Measurements from ENCODE around the gene ARHGAP28.
A peak's percentile ranks its signal among the peaks of the same experiment; 100 is the strongest.

The ARHGAP28 gene

GRCh38 chr18:6868033-6868432 lies 138.5 kb downstream of the ARHGAP28 start:
- no peak for DNase-seq (ENCODE audit: low read depth, low spot score)

- no peak for DNase-seq (ENCODE audit: low read depth, low spot score)
Measured at GRCh38 chr18:6871566-6871965, 142.1 kb downstream of the ARHGAP28 start.

- no peak for DNase-seq (ENCODE audit: low read depth, low spot score)
Measured at GRCh38 chr18:6873040-6873751, 143.7 kb downstream of the ARHGAP28 start.

- DNase-seq (ENCODE audit: low read depth, low spot score): no peak
Measured at GRCh38 chr18:6874315-6874714, 144.8 kb downstream of the ARHGAP28 start.

GRCh38 chr18:6875749-6876148 lies 146.2 kb downstream of the ARHGAP28 start:
- DNase-seq (ENCODE audit: low read depth, low spot score): no peak

GRCh38 chr18:6876641-6877041 lies 147.1 kb downstream of the ARHGAP28 start:
- peak; percentile 67 for DNase-seq (ENCODE audit: low read depth, low spot score)

- DNase-seq (ENCODE audit: low read depth, low spot score): no peak
Measured at GRCh38 chr18:6877288-6877687, 147.8 kb downstream of the ARHGAP28 start.

- DNase-seq (ENCODE audit: low read depth, low spot score): no peak
Measured at GRCh38 chr18:6878556-6879297, 149.2 kb downstream of the ARHGAP28 start.

GRCh38 chr18:6879508-6880195 lies 150.1 kb downstream of the ARHGAP28 start:
- no peak for DNase-seq (ENCODE audit: low read depth, low spot score)

GRCh38 chr18:6881034-6881820 lies 151.7 kb downstream of the ARHGAP28 start:
- DNase-seq (ENCODE audit: low read depth, low spot score): no peak

- no peak for DNase-seq (ENCODE audit: low read depth, low spot score)
Measured at GRCh38 chr18:6882401-6882800, 152.9 kb downstream of the ARHGAP28 start.

- no peak for DNase-seq (ENCODE audit: low read depth, low spot score)
Measured at GRCh38 chr18:6885006-6885481, 155.5 kb downstream of the ARHGAP28 start.

GRCh38 chr18:6885992-6886796 lies 156.7 kb downstream of the ARHGAP28 start:
- DNase-seq (ENCODE audit: low read depth, low spot score): no peak

GRCh38 chr18:6886797-6887330 lies 157.3 kb downstream of the ARHGAP28 start:
- no peak for DNase-seq (ENCODE audit: low read depth, low spot score)

- no peak for DNase-seq (ENCODE audit: low read depth, low spot score)
Measured at GRCh38 chr18:6891788-6892187, 162.3 kb downstream of the ARHGAP28 start.

- no peak for DNase-seq (ENCODE audit: low read depth, low spot score)
Measured at GRCh38 chr18:6901286-6901926, 171.9 kb downstream of the ARHGAP28 start.

GRCh38 chr18:6917072-6917471 lies 187.6 kb downstream of the ARHGAP28 start:
- DNase-seq (ENCODE audit: low read depth, low spot score): no peak

GRCh38 chr18:6920099-6920955 lies 190.8 kb downstream of the ARHGAP28 start:
- DNase-seq (ENCODE audit: low read depth, low spot score): peak; percentile 13

GRCh38 chr18:6921571-6921970 lies 192.1 kb downstream of the ARHGAP28 start:
- DNase-seq (ENCODE audit: low read depth, low spot score): no peak
